HG03520 (cell line): ENCODE data around the gene GNB2.
"Not testable (repeated sequence)": the region's sequence is repeated elsewhere in the genome, so short reads cannot be mapped to it uniquely, and the experiment has no call there.

Source experiments
- ATAC-seq: cut with Tn5 transposase; IDR thresholded peaks from one replicate; pipeline ENCODE4 v1.9.1; 2021; ENCODE audit warnings: mild to moderate bottlenecking, moderate library complexity; ENCODE audit not compliant: unreplicated experiment

Gene GNB2

DNA sequence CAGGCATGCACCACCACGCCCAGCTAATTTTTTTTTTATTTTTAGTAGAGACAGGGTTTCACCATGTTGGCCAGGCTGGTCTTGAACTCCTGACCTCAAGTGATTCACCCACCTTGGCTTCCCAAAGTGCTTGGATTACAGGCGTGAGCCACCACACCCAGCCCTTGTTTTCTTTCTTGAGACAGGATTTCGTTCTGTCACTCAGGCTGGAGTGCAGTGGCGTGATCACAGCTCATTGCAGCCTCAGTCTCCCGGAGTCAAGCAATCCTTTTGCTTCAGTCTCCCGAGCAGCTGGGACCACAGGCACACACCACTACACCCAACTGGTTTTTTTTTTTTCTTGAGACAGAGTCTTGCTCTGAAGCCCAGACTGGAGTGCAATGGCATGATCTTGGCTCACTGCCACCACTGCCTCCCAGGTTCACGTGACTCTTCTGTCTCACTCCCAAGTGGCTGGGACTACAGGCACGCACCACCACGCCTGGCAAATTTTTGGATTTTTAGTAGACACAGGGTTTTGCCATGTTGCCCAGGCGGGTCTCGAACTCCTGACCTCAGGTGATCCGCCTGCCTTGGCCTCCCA lies 11.3 kb upstream of the GNB2 start:
- not testable (repeated sequence) for ATAC-seq

DNA sequence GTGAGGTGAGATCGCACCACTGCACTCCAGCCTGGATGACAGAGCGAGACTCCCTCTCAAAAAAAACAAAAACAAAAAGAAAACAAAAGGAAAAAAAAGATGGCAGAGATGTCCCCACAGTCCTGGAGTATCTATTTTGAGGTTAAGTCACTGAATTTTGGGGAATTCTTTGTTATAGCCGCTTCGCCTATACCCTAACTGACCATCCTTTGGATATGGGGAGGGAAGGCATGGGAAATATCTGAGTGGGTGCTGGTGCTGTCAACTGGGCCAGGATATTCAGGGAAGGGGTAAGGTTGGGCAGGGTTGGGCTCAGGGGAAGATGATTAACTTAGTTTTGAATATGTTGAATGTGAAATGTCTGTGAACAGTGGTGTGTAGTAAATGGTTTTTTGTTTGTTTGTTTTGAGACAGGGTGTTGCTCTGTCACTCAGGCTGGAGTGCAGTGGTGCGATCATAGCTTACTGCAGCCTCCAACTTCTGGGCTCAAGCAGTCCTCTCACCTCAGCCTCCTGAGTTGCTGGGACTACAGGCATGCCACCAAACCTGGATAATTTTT lies 8.3 kb upstream of the GNB2 start:
- ATAC-seq, result no peak

DNA sequence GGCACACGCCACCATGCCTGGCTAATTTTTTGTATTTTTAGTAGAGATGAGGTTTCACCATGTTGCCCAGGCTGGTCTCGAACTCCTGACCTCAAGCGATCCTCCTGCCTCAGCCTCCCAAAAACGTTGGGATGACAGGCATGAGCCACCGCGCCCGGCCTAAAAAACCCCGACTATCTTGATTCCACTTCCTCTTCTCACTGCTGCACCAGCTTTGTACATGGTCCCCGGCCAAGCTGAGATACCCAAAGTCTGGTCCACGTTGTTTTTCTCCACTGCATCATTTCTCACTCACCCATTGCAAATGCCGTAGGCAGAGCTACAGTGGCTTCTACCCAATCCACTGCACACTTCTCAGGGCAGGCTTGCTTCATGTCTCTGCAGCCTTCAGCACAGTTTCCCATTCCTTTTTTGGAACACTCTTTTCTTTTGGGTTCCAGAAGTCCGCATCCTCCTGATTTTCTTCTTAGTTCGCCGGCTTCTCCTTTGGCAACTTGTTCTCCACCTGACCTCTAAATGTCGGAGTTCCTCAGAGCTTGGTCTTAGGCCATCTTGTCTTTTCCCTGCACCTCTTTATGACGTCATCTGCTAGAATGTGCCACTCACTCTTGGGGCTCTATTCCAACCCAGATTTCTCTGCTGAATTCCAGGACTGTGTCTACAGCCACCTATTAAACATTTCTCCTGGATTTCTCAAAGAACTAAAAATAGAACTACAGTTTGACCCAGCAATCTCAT lies 6.0 kb upstream of the GNB2 start:
- no peak for ATAC-seq

DNA sequence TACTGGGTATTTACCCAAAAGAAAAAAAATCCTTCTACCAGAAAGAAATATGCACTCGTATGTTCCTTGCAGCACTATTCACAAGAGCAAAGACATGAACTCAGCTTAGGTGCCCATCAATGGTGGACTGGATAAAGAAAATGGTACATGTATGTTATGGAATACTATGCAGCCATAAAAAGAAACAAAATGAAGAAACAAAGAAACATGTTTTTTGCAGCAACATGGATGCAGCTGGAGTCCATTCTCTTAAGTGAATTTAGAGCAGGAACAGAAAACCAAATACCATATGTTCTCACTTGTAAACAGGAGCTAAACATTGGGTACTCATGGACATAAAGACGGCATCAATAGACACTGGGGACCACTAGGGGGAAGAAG lies 5.5 kb upstream of the GNB2 start:
- ATAC-seq, result no peak

DNA sequence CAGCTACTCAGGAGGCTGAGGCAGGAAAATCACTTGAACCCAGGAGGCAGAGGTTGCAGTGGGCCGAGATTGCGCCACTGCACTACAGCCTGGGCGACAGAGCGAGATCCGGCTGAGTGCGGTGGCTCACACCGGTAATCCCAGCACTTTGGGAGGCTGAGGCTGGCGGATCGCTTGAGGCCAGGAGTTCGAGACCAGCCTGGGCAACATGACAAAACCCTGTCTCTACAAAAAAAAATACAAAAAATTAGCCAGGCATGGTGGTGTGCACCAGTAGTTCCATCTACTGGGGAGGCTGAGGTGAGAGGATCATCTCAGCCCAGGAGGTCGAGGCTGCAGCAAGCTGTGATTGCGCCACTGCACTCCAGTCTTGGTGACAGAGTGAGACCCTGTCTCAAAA lies 4.4 kb upstream of the GNB2 start:
- not testable (repeated sequence) for ATAC-seq

DNA sequence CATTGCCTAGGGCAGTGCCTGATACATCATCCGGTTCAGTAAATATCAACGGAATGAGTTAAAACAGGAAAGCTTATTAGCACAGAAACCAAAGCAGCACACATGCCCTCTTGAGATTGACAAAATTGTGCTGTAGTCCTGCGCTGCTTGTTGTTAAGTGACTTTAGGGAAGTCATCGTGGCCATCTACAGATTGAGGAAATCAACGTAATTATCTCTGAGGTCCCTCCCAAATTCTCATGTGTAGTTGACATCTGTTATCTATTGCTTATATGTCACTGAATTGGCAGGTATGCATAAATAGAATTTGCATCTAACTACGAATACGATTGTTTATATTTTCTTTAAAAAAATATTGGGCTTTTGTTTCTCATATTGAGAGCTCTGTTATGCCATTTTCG lies 3.5 kb upstream of the GNB2 start:
- ATAC-seq, result no peak

DNA sequence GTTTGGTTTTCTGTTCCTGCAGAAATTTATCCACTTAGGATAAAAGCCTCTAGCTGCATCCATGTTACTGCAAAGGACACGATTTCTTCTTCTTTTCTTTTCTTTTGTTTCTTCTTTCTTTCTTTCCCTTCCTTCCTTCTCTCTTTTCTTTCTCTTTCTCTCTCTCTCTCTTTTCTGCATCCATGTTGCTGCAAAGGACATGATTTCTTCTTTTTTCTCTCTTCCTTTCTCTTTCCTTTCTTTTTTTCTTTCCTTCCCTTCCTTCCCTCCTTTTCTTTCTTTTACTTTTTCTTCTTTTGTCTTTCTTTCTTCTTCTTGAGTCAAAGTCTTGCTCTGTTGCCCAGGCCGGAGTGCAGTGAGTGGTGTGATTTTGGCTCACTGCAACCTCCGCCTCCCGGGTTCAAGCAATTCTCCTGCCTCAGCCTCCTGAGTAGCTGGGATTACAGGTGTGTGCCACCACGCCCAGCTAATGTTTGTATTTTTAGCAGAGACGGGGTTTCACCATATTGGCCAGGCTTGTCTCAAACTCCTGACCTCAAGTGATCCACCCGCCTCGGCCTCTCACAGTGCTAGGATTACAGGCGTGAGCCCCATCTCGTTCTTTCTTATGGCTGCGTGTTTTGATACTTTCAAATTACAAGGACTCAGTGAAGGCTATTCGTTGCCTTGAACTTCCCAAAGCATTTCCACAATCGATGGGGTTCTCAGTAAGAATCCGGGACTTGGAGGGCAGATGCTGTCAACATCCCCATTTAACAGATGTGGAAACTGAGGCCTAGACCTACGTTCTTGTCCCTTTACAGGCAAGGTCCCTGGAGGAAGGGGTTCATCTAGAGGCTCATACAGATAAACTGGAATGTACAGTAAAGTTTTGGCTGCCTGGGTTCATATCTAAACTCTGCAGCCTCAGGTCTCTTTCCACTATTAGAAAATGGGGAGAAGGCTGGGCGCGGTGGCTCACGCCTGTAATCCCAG lies 1.9 kb upstream of the GNB2 start:
- no peak for ATAC-seq

DNA sequence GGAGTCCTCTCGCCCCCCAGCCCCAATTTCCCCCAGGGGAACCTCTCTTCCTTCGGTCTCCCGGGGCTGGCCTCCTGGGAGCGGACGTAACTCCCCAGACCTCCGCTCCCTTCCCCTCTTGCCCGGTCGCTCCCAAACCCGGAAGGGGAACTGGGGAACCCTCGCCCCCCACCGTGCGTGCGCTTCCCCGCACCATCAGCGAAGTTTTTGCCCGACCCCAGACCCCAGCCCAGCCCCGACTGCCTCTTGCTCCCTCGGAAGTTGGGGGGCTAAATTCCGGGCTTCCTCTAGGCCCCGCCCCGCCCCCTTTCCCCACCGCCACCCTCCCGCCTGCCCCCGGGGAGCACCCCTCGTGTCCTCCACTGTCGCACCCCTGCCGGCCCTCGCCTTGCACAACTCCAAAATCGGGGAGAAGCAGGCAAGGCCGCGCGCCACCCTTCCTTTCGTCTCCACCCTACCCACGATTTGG lies 436 bp downstream of the GNB2 start:
- ATAC-seq, result no peak

DNA sequence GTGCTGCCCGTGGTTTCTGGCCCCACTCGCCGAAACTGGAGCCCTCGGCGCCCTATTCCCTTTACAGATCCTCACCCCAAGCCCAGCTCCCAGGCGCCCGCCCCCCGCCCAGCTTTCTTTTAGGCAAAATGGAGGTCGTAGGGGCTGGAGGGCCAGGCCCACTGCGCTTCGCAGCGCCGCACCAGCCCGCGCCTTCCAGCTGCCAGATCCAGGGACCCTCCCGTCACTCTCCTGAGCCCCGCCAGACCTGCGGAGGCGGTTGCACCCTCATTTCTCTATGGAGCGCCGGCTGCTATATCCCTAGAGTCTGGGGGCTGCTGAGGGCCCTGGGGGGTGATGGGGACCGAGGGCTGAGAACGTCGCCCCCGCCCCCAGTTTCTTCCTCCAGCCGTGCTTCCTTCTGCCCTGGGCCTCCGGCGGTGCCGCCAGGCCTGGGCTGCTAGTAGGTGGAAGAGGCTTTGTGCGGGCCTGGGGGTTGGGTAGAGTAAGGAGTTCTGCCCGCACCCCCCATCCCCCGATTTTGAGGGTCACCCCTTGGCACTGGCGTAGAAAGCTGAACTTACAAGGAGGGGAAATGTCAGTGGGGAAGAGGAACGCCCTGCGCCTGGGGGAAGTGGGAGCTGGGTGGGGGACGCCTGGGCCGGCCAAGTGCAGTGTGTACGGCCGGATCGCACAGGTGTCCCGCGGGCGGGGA lies 1.0 kb downstream of the GNB2 start:
- ATAC-seq, result no peak

DNA sequence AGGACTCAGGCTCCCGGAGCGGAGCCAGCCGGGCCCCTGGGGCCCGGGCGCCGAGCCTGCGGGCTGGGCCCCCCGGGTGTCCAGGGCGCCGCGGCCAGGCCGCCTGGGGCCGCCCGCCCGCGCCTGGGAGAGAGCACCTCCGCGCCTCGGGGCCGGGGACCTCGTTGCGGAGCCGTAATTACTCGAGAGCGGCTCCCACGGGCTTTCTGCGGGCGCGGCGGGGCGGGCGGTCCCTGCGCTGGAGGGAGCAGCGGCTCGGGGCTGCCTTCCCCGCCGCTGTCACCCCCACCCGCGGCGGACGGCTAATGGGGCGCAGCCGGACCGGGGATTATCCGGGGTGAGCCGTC lies 1.5 kb downstream of the GNB2 start:
- no peak for ATAC-seq

DNA sequence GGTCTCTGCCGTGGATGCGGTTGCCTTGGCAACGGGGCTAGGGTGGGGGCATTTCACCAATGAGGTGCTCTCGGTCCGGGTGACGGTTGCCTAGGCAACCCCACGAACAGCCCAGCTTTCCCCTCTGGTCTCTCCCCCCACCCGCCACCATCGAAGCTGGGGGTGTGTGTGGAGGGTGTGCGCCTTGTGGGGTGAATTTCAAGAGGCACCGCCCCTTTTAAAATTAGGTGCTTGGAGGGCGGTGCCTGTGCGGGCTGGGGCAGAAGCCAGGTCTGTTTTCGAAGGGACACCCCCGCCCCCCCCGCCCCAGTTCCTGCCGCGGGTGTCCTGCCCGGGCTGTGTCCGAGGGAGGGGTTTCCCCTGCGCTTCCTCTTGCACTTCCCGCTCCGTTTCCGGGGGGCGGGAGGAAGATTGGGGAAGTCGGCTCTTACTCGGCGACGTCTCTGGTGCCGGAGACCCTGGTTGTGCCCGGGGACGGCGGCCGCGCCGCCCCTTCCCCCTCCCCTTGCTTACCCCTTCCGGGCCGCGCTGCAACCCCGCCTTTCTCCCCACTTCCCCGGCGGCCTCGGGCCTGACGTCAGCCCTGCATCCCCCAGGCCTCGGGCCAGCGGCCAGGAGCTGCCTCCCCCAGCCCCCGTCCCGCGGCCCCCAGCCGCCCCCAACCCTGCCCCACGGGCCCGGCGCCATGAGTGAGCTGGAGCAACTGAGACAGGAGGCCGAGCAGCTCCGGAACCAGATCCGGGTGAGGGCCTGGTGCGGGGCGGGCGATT lies 2.2 kb downstream of the GNB2 start:
- peak; percentile 26 for ATAC-seq

DNA sequence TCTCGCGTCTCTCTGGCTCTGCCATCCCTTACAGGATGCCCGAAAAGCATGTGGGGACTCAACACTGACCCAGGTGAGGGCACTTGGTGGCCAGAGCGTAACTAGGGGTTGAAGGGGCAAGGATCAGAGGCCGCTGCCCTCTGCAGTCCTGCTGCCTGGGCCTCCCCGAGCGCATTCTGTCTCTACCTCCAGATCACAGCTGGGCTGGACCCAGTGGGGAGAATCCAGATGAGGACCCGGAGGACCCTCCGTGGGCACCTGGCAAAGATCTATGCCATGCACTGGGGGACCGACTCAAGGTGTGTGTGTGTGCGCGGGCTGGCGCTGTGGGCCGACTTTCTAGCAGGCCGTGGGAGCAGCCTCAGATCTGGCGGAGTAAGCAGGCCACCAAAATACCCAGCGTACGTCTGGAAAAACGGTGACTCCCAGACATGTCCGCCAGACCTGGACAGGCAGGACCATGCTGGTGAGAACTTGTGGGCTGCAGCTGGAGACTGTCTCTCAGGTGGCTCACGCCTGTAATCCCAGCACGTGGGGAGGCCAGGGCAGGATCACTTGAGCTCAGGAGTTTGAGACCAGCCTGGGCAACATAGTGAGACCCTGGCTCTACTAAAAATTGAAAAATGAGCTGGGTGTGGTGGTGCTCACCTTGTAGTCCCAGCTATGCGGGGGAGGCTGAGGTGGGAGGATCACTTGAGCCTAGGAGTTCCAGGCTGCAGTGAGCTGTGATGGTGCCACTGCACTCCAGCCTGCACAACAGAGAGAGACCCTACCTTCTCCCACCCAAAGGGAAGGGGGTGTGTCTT lies 3.2 kb downstream of the GNB2 start:
- ATAC-seq, result no peak

DNA sequence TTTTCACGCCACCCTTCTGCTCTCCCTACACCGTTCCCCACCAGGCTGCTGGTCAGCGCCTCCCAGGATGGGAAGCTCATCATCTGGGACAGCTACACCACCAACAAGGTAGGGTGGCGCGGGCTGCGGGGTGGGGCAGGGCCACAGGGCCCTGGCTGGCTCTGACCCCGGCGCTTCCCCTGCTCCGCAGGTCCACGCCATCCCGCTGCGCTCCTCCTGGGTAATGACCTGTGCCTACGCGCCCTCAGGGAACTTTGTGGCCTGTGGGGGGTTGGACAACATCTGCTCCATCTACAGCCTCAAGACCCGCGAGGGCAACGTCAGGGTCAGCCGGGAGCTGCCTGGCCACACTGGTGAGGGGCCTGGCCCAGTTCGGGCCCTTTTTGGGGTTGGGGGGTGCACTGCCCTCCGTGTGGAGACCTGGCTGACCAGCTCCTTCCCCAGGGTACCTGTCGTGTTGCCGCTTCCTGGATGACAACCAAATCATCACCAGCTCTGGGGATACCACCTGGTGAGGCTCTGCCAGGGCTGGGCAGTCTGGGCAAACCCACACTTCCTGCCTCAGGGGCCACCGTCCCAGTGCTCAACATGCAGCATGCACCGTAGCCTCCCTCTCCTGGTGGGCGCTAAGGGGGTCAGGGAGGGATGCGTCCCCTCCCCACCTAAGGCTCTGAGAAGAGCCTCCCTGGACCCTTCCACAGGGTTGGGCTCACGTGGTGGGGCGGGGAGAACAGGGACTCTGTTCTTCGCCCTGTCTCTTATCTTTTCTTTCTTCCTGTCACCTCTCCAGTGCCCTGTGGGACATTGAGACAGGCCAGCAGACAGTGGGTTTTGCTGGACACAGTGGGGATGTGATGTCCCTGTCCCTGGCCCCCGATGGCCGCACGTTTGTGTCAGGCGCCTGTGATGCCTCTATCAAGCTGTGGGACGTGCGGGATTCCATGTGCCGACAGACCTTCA lies 4.0 kb downstream of the GNB2 start:
- no peak for ATAC-seq

DNA sequence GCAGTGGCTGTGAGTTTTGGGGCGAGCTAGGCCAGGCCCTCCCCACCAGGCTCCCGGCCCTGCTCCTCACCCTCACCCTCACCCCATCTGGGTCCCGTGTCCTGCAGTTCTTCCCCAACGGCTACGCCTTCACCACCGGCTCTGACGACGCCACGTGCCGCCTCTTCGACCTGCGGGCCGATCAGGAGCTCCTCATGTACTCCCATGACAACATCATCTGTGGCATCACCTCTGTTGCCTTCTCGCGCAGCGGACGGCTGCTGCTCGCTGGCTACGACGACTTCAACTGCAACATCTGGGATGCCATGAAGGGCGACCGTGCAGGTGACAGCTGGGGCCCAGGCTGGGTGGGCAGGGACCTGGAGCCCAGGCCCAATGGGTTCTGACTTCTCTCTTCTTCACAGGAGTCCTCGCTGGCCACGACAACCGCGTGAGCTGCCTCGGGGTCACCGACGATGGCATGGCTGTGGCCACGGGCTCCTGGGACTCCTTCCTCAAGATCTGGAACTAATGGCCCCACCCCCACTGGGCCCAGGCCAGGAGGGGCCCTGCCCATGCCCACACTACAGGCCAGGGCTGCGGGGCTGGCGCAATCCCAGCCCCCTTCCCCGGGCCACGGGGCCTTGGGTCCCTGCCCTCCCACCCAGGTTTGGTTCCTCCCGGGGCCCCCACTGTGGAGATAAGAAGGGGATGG lies 4.9 kb downstream of the GNB2 start:
- no peak for ATAC-seq

DNA sequence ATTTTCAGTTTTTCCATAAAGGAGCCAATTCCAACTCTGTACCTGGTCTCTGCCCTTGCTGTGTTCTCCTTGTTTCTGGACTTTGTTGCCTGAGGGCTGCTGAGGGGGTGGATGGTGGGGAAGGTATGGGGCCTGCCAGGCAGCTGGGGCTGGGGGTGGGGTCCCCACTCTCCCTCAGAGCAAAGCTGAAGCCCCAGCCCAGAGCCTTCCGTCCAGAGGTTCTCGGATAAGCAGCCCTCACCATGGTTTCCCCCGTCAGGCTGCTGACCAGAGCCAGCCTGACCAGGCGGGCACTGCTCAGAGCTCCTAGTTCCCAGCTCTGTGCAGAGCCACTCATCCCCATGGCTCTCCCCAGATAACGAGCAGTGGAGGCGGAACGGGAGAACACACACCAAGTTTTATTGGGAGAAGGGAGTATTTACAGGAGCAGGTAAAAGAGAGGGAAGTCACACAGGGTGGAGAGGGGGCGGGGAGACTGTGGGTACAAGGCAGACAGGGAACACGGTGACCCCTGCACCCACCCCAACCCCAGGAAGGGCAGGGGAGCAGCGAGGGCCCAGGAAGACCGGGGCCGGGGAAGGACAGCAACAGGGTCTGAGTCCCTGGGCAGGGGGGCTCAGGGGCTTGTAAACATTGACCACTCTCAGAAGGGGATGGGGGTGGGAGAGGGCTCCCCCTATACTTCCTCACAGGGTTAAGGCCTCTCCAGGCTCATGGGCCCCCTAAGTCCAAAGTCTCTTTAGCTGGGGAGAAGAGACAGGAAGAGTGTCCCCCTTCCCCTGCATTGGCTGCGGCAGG lies 5.8 kb downstream of the GNB2 start:
- ATAC-seq, result no peak

DNA sequence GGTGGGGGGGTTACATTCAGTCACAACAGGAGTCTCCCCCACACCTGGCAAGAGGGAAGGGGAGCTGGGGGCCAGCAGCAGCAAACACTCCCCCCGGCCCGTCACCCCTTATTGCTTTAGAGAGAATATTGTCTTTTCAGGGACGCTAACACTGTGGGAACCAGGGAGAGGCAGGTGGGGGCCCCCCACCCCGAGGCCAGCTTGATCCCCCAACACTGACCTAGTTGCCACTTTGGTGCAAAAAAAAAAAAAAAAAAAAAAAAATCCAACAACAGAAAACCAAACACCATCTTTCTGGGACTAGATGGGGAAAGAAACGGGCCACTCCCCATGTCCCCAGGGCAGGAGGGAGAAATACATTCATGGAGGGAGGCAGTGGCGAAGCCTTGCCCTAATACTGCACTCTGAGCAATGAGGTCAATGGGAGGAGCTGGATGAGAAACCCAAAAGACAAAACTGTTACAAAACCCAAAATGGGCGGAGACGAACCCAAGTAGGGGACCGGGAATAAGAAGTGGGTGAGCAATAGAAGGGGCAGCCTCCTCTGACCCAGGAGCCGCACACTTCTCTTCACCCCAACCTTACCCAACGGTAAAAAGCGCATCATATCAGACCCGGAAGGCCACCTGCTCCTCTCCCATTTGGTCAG lies 6.5 kb downstream of the GNB2 start:
- no peak for ATAC-seq
